Measurements from ENCODE around the gene RAC2. TPM values are rescaled to one million over a fixed set of nuclear protein-coding genes. Genes with fewer than 3 reads are reported as not detected.
A peak's percentile ranks its signal among the peaks of the same experiment; 100 is the strongest.

RAC2 gene
- polyA plus RNA-seq, 2 of the 4 experiments (the other 2 are of a cell fraction) = 0.05 TPM; not detected in 1

GRCh38 chr22:37244922-37245722, 1.1 kb upstream of the RAC2 start (continued):
- TF ChIP-seq CTCF (IDR thresholded peaks at IDR 0.05) (no peak), CHD4 (IDR thresholded peaks at IDR 0.05; ENCODE audit: borderline replicate concordance) (no peak)

GRCh38 chr22:37243402-37244113, 511 bp downstream of the RAC2 start:
- DNase-seq (ENCODE audit: low read depth in 1 of 2, low spot score in 1 of 2) (no peak), FAIRE-seq (no peak)
- WGBS (ENCODE audit: missing lambda C conversion rate) = 74% methylated on average over 8 of the region's 12 CpGs

GRCh38 chr22:37242395-37242918, 1.6 kb downstream of the RAC2 start:
- WGBS (ENCODE audit: missing lambda C conversion rate) = 64% methylated on average over 13 of the region's 16 CpGs
- POLR2A ChIA-PET = no interaction called here

More at GRCh38 chr22:37243402-37244113, 511 bp downstream of the RAC2 start:
- no peak for ATAC-seq
- no peak for TF ChIP-seq CBX2 (IDR thresholded peaks at IDR 0.05; ENCODE audit: borderline replicate concordance, low read depth)
- no peak for TF ChIP-seq HOXB13 (CRISPR knock-in tag; IDR thresholded peaks at IDR 0.05; ENCODE audit: low read depth)
- no peak for TF ChIP-seq NPAS2 (CRISPR knock-in tag; IDR thresholded peaks at IDR 0.05; ENCODE audit: borderline replicate concordance)
- TF ChIP-seq HOXA7 (CRISPR knock-in tag; IDR thresholded peaks at IDR 0.05) = no peak
- TF ChIP-seq RAD21 (conservative IDR thresholded peaks at IDR 0.05 in 1 of 2, IDR thresholded peaks at IDR 0.05 in 1 of 2) = no peak
- peak; percentile 38 for TF ChIP-seq ZFP36 (IDR thresholded peaks at IDR 0.05; ENCODE audit: borderline replicate concordance, partially characterized antibody)
- no peak for TF ChIP-seq BCL3 (IDR thresholded peaks at IDR 0.05)
- no peak overlapping the region for H3K27ac ChIP-seq
- CTCF ChIA-PET = interaction anchor here (0.6 to 4.9 kb wide), 6 partner anchors 17 to 288 kb away, joined by 3 to 42 read pairs (median 4); no protein-coding TSS in a partner anchor
- H3K4me3 ChIP-seq = no peak overlapping the region
- H3K9me3 ChIP-seq = no peaks in the 10 kb centered on the region
- peaks cover 3% of the 10 kb centered on the region; the same call in 1 of the 3 replicates for H3K4me1 ChIP-seq
- POLR2A ChIA-PET = no interaction called here
- no peak overlapping the region for H3K4me2 ChIP-seq

More at GRCh38 chr22:37242395-37242918, 1.6 kb downstream of the RAC2 start:
- Histone ChIP-seq H3K4me3 (no peak overlapping the region), H3K9me3 (no peaks in the 10 kb centered on the region), H3K27ac (peak overlapping the region in 1 of 2 experiments; percentile 44; a peak in 1 of 6 replicates), H3K4me2 (no peak overlapping the region), H3K4me1 (peaks cover 3% of the 10 kb centered on the region; the same call in 1 of the 3 replicates)
- CTCF ChIA-PET = interaction anchor here (0.8 to 4.9 kb wide), 4 partner anchors 8 to 43 kb away, joined by 3 to 42 read pairs (median 4); no protein-coding TSS in a partner anchor
- no peak for TF ChIP-seq JUN (IDR thresholded peaks at IDR 0.05)
- TF ChIP-seq KDM1A (IDR thresholded peaks at IDR 0.05; ENCODE audit: low read depth) = no peak
- TF ChIP-seq TP53 (CRISPR knock-in tag; IDR thresholded peaks at IDR 0.05) = no peak
- TF ChIP-seq ESRRA (IDR thresholded peaks at IDR 0.05; ENCODE audit: borderline replicate concordance, low read length) = no peak
- TF ChIP-seq ATOH8 (CRISPR knock-in tag; IDR thresholded peaks at IDR 0.05; ENCODE audit: low read depth) = no peak
- TF ChIP-seq HDAC2 (IDR thresholded peaks at IDR 0.05) = no peak
- no peak for TF ChIP-seq ZFP36 (IDR thresholded peaks at IDR 0.05; ENCODE audit: borderline replicate concordance, partially characterized antibody)
- no peak for TF ChIP-seq RNF2 (IDR thresholded peaks at IDR 0.05; ENCODE audit: borderline replicate concordance, low read depth)
- no peak for TF ChIP-seq MAX (IDR thresholded peaks at IDR 0.05)
- DNase-seq (ENCODE audit: low read depth in 1 of 2, low spot score in 1 of 2) (no peak), ATAC-seq (peak in 1 of 2 experiments; percentile 18; a peak in 1 of 6 replicates), FAIRE-seq (no peak)
